ENCODE measurements around the gene NTM.

Gene NTM

GRCh38 chr11:132257871-132258270 is 887.5 kb downstream of the NTM start:
- no peaks in the 10 kb centered on the region for H3K36me3 ChIP-seq (ENCODE audit: control insufficient read depth in 2 of 2, insufficient read depth in 1 of 2, low read length in 2 of 2)
- H3K4me3 ChIP-seq (ENCODE audit: low read depth, low read length) = no peak overlapping the region
- CTCF ChIA-PET = interaction anchor here (0.5 to 0.6 kb wide), 2 partner anchors 263 to 645 kb away, joined by 3 read pairs; no protein-coding TSS in a partner anchor
- H3K9me3 ChIP-seq (ENCODE audit: control insufficient read depth, insufficient read depth, low read depth, low read length) = no peaks in the 10 kb centered on the region
- no peaks in the 10 kb centered on the region for H3K4me1 ChIP-seq (ENCODE audit: control insufficient read depth, insufficient read depth, low read length)
- TF ChIP-seq ZNF292 (tag by site-specific recombination; IDR thresholded peaks at IDR 0.05; ENCODE audit: borderline replicate concordance, low read depth) = no peak
- no peak for TF ChIP-seq ZNF585B (tag by site-specific recombination; IDR thresholded peaks at IDR 0.05)
- no peak for TF ChIP-seq ZFP3 (tag by site-specific recombination; IDR thresholded peaks at IDR 0.05; ENCODE audit: low read depth)
- TF ChIP-seq, protein P1, sequence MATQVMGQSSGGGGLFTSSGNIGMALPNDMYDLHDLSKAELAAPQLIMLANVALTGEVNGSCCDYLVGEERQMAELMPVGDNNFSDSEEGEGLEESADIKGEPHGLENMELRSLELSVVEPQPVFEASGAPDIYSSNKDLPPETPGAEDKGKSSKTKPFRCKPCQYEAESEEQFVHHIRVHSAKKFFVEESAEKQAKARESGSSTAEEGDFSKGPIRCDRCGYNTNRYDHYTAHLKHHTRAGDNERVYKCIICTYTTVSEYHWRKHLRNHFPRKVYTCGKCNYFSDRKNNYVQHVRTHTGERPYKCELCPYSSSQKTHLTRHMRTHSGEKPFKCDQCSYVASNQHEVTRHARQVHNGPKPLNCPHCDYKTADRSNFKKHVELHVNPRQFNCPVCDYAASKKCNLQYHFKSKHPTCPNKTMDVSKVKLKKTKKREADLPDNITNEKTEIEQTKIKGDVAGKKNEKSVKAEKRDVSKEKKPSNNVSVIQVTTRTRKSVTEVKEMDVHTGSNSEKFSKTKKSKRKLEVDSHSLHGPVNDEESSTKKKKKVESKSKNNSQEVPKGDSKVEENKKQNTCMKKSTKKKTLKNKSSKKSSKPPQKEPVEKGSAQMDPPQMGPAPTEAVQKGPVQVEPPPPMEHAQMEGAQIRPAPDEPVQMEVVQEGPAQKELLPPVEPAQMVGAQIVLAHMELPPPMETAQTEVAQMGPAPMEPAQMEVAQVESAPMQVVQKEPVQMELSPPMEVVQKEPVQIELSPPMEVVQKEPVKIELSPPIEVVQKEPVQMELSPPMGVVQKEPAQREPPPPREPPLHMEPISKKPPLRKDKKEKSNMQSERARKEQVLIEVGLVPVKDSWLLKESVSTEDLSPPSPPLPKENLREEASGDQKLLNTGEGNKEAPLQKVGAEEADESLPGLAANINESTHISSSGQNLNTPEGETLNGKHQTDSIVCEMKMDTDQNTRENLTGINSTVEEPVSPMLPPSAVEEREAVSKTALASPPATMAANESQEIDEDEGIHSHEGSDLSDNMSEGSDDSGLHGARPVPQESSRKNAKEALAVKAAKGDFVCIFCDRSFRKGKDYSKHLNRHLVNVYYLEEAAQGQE (tag by site-specific recombination; IDR thresholded peaks at IDR 0.05) = no peak
- TF ChIP-seq ZNF707 (tag by site-specific recombination; IDR thresholded peaks at IDR 0.05) = no peak
- TF ChIP-seq ZNF548 (tag by site-specific recombination; IDR thresholded peaks at IDR 0.05) = no peak
- TF ChIP-seq REPIN1 (tag by site-specific recombination; IDR thresholded peaks at IDR 0.05; ENCODE audit: low read depth) = no peak
- no peak for TF ChIP-seq ZNF19 (tag by site-specific recombination; IDR thresholded peaks at IDR 0.05; ENCODE audit: low read depth)
- no peak for TF ChIP-seq ZNF792 (tag by site-specific recombination; IDR thresholded peaks at IDR 0.05)
- TF ChIP-seq KLF1 (tag by site-specific recombination; IDR thresholded peaks at IDR 0.05) = no peak
- no peak for TF ChIP-seq PRDM2 (tag by site-specific recombination; IDR thresholded peaks at IDR 0.05; ENCODE audit: borderline replicate concordance)
- no peak for TF ChIP-seq ZNF221 (tag by site-specific recombination; IDR thresholded peaks at IDR 0.05; ENCODE audit: borderline replicate concordance)
- TF ChIP-seq SCRT2 (tag by site-specific recombination; IDR thresholded peaks at IDR 0.05) = no peak
- TF ChIP-seq ZBTB1 (tag by site-specific recombination; IDR thresholded peaks at IDR 0.05) = no peak
- no peak for TF ChIP-seq ZNF341 (tag by site-specific recombination; IDR thresholded peaks at IDR 0.05; ENCODE audit: low read depth)
- POLR2A ChIA-PET = no interaction called here
- no peak overlapping the region for H3K27ac ChIP-seq (ENCODE audit: extremely low read depth, low read depth, low read length)

DNA sequence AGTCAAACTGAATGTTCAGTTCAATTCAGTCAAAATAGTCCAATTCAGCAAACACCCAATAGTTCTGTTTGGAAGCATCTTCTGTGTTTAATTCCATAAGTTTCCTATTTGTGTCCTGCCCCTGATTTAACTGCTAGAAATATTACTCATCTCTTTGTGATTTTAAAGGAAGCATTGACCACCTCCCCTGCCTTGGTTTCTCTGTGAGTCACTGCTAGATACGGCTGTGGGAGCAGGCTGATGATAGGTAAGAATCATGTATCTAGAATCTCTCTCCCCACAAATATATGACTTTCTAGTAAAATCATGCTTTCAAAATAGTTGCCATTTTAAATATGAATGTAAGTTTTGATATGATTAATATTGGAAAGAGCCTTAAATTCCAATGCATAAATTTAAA is 888.5 kb downstream of the NTM start:
- H3K27ac ChIP-seq (ENCODE audit: extremely low read depth, low read depth, low read length) = no peak overlapping the region
- POLR2A ChIA-PET = no interaction called here
- H3K36me3 ChIP-seq (ENCODE audit: control insufficient read depth in 2 of 2, insufficient read depth in 1 of 2, low read length in 2 of 2) = no peaks in the 10 kb centered on the region
- H3K4me3 ChIP-seq (ENCODE audit: low read depth, low read length) = no peak overlapping the region
- CTCF ChIA-PET = no interaction called here
- TF ChIP-seq ZNF561 (tag by site-specific recombination; IDR thresholded peaks at IDR 0.05; ENCODE audit: borderline replicate concordance) = no peak
- no peak for TF ChIP-seq SP2 (tag by site-specific recombination; IDR thresholded peaks at IDR 0.05)
- no peak for TF ChIP-seq ZNF658 (tag by site-specific recombination; IDR thresholded peaks at IDR 0.05)
- TF ChIP-seq ATF2 (tag by site-specific recombination; IDR thresholded peaks at IDR 0.05; ENCODE audit: low read depth) = no peak
- TF ChIP-seq KLF1 (tag by site-specific recombination; IDR thresholded peaks at IDR 0.05) = no peak
- no peak for TF ChIP-seq OSR2 (tag by site-specific recombination; IDR thresholded peaks at IDR 0.05)
- TF ChIP-seq ZNF701 (tag by site-specific recombination; IDR thresholded peaks at IDR 0.05) = no peak
- no peak for TF ChIP-seq ZXDB (tag by site-specific recombination; IDR thresholded peaks at IDR 0.05)
- TF ChIP-seq ZBTB1 (tag by site-specific recombination; IDR thresholded peaks at IDR 0.05) = no peak
- TF ChIP-seq ZNF157 (tag by site-specific recombination; IDR thresholded peaks at IDR 0.05) = no peak
- no peak for TF ChIP-seq ZNF311 (tag by site-specific recombination; IDR thresholded peaks at IDR 0.05; ENCODE audit: borderline replicate concordance)
- TF ChIP-seq ZNF549 (tag by site-specific recombination; IDR thresholded peaks at IDR 0.05) = no peak
- H3K9me3 ChIP-seq (ENCODE audit: control insufficient read depth, insufficient read depth, low read depth, low read length) = no peaks in the 10 kb centered on the region
- H3K4me1 ChIP-seq (ENCODE audit: control insufficient read depth, insufficient read depth, low read length) = no peaks in the 10 kb centered on the region

All from HEK293 (cell line).